Memory B cell (primary cell): ENCODE measurements around the gene CORO1C.
"Not testable (repeated sequence)": the region's sequence is repeated elsewhere in the genome, so short reads cannot be mapped to it uniquely, and the experiment has no call there.

ENCODE experiments used
- ATAC-seq: fragments of 150-1000 bp; cut with Tn5 transposase; 2 replicates; pipeline ENCODE4 v1.10.0; 2021; ENCODE audit warnings: low read depth, mild to moderate bottlenecking, moderate library complexity
- DNase-seq, 2 donors: peaks; one replicate each; pipeline ENCODE4 v3.0.0; 2022; ENCODE audit warnings: low spot score in 2 of 2
- H3K27ac Mint-ChIP-seq: one replicate; pipeline ENCODE4 v1.8.0; 2022; ENCODE audit warnings: mild to moderate bottlenecking, moderate library complexity, mixed read lengths
- H3K27me3 Mint-ChIP-seq: one replicate; pipeline ENCODE4 v1.8.0; 2022; ENCODE audit warnings: mixed read lengths
- H3K36me3 Mint-ChIP-seq: one replicate; pipeline ENCODE4 v1.8.0; 2022; ENCODE audit warnings: mild to moderate bottlenecking, mixed read lengths
- H3K4me1 Mint-ChIP-seq: one replicate; pipeline ENCODE4 v1.8.0; 2022; ENCODE audit warnings: mixed read lengths
- H3K4me3 Mint-ChIP-seq: one replicate; pipeline ENCODE4 v1.8.0; 2022; ENCODE audit warnings: mild to moderate bottlenecking, moderate library complexity, mixed read lengths
- H3K9me3 Mint-ChIP-seq: one replicate; pipeline ENCODE4 v1.8.0; 2022; ENCODE audit warnings: mixed read lengths

CORO1C gene

DNA sequence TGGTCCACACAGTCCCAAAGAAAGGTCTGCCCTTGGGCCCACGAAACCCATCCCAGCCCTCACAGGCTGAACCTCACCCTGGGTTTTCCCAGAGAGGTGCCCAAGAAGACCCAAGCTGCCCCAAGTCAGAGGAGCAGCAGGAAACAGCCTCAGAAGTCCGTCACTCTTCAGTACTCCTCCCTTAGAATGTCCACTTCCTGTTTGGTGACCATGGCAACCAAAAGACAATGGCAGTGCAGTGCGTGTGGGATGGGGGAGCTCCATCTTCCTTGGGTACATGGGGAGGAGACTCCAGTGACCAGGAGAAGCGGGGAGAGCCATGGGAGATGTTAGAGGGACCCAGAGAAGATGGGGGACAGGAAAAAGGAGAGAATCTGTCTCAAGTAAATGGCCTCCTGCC lies 108.9 kb downstream of the CORO1C start:
- Mint-ChIP-seq H3K36me3 (peaks cover 3% of the 10 kb centered on the region), H3K4me3 (no peak overlapping the region), H3K27ac (peak overlapping the region; percentile 91), H3K4me1 (peaks cover 36% of the 10 kb centered on the region), H3K9me3 (no peaks in the 10 kb centered on the region), H3K27me3 (no peaks in the 10 kb centered on the region)
- DNase-seq (no peak), ATAC-seq (peak; percentile 34)

DNA sequence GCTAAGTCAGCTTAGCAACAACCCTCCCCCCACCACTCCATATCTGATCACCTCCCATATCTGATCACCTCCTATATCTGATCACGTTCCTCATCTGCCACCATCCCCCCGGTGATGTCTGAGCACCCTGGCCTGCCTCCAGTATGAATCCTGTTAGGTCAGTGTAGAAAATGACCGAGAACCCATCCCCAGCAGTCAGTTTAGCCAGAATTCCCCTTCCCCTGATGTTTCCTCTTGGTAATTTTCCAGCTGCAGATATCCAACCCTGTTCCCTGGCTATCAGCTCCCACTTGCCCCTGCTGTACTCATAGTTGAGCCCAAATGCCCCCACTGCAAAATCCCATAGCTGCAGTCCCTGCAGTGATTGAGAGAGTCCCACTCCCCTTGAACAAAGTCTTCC lies 110.2 kb downstream of the CORO1C start:
- ATAC-seq (no peak), DNase-seq (no peak)
- no peak overlapping the region for H3K4me3 Mint-ChIP-seq
- H3K4me1 Mint-ChIP-seq: peaks cover 46% of the 10 kb centered on the region
- H3K27ac Mint-ChIP-seq: peak overlapping the region; percentile 91
- H3K27me3 Mint-ChIP-seq: no peaks in the 10 kb centered on the region
- H3K36me3 Mint-ChIP-seq: peaks cover 7% of the 10 kb centered on the region
- H3K9me3 Mint-ChIP-seq: peaks cover 4% of the 10 kb centered on the region

DNA sequence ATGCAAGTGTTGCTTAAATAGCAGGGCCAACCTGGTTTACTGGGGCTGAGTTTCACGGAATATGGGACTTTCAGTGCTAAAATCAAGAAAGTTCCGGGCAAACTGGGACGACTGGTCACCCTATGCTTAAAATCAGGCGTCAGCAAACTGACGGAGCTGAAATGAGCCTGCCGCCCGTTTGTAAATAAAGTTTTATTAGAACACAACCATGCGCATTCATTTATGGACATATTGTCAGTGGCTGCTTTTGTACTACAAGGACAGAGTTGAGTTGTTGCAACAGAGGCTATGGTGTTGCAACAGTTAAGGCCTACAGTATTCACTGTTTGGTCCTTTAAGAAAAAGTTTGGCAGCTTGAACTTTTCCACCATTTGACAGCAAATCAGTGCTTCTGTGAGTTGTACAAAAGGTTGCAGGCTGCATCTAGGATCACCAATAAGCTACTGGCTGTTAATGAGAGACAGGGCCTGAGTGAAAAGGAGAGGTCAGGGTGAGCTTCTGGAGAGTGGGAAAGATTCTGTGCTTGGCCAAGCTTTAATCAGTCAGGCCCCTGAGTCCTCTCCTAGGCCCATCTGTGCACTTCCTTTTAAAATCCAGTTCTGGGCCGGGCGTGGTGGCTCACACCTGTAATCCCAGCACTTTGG lies 111.0 kb downstream of the CORO1C start:
- peaks cover 4% of the 10 kb centered on the region for H3K9me3 Mint-ChIP-seq
- no peaks in the 10 kb centered on the region for H3K27me3 Mint-ChIP-seq
- no peak for ATAC-seq
- H3K27ac Mint-ChIP-seq: peak overlapping the region; percentile 32
- no peak overlapping the region for H3K4me3 Mint-ChIP-seq
- H3K36me3 Mint-ChIP-seq: peaks cover 8% of the 10 kb centered on the region
- H3K4me1 Mint-ChIP-seq: peaks cover 43% of the 10 kb centered on the region
- no peak for DNase-seq

DNA sequence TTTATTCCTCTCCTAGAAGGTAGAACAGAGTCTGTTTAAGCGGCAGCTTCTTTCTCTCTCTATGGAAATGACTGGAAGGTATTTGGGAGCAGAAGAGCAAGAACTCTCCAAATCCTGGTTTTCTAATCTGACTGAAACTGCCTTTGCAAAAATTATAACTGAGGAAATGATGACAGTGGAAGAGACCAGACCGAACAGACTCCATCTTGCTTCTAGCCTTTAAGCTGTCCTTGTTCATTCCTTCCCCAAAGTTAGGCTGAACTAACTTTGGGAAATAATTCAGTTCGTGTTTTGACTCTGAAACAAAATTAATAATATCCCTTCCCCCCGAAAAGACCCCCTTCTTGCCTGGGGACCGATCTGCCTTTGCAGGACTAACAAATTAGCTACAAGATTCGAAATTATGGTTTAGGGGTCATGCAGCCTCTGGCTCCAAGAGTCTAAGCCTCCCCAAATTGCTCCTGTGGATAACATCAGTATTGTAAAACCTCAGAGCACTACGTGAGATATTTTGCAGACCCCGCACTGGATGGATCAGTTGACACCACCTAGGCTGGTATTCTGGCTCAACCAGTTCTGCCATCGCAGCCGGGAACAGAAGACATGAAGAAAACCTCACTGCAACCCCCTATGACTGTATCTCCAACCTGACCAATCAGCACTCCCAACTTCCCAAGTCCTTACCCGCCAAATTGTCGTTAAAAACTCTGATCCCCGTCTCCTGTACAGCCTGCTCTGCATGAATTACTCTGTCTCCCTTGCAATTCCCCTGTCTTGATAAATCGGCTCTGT lies 111.8 kb downstream of the CORO1C start:
- ATAC-seq (no peak), DNase-seq (no peak)
- Mint-ChIP-seq H3K36me3 (peaks cover 8% of the 10 kb centered on the region), H3K4me1 (peaks cover 39% of the 10 kb centered on the region), H3K4me3 (no peak overlapping the region), H3K27ac (peak overlapping the region; percentile 96), H3K9me3 (peaks cover 4% of the 10 kb centered on the region), H3K27me3 (no peaks in the 10 kb centered on the region)

DNA sequence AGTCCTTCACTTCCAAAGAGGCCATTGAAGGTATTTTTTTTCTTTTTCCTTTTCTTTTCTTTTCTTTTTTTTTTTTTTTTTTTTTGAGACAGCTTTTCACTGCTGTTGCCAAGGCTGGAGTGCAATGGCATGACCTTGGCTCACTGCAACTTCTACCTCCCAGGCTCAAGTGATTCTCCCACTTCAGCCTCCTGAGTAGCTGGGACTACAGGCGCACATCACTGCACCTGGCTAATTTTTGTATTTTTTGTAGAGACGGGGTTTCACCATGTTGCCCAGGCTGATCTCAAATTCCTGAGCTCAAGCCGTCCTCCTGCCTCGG lies 112.4 kb downstream of the CORO1C start:
- not testable (repeated sequence) for ATAC-seq, H3K36me3 Mint-ChIP-seq, DNase-seq, H3K9me3 Mint-ChIP-seq, H3K27me3 Mint-ChIP-seq, H3K4me3 Mint-ChIP-seq
- peak overlapping the region; percentile 96 for H3K27ac Mint-ChIP-seq
- H3K4me1 Mint-ChIP-seq: peaks cover 41% of the 10 kb centered on the region

DNA sequence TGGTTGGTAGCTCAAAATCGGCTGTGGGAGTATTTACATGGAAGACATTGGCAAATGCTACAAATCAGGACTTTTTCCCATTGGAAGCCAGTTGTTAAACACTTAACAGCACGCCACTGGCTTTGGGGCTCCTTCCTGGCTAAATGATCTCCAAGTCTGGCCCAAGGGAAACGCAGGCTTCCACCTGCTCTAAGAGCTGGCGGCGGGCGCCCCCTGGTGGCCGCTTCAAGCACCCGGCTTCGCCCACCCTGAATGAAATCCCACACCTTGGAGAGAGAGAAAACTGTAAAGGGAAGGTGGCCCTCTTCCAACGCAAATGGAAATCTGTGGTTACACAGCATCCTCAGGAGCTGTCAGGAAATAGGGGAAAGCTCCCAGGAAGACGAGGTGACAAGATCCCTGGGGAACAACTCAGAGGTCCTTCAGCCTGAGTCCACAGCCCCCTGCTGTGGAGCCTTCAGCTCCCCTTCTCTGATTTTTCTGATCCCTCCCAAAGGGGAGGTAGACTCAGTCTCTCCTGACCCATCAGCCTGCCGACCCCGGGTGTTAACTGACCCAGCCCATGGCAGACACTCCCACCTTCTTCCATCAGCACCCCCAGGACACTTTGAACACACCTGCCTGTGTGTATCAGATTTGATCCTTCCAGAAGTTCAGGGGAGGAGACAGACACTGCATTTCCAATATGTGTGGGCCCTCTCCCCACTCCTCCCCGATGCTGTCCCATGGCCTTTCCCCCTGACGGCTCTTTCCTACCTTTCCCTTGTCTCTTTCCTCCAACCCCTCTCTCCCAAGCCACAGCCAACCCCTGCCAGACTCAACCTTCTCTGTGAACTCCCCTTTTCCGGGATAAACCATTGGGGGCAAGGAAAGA lies 113.0 kb downstream of the CORO1C start:
- Mint-ChIP-seq H3K9me3 (peaks cover 4% of the 10 kb centered on the region), H3K27ac (peak overlapping the region; percentile 96), H3K4me1 (peaks cover 44% of the 10 kb centered on the region), H3K4me3 (no peak overlapping the region), H3K27me3 (no peaks in the 10 kb centered on the region), H3K36me3 (peaks cover 8% of the 10 kb centered on the region)
- DNase-seq (peak; percentile 75 to 86), ATAC-seq (peak; percentile 46)

DNA sequence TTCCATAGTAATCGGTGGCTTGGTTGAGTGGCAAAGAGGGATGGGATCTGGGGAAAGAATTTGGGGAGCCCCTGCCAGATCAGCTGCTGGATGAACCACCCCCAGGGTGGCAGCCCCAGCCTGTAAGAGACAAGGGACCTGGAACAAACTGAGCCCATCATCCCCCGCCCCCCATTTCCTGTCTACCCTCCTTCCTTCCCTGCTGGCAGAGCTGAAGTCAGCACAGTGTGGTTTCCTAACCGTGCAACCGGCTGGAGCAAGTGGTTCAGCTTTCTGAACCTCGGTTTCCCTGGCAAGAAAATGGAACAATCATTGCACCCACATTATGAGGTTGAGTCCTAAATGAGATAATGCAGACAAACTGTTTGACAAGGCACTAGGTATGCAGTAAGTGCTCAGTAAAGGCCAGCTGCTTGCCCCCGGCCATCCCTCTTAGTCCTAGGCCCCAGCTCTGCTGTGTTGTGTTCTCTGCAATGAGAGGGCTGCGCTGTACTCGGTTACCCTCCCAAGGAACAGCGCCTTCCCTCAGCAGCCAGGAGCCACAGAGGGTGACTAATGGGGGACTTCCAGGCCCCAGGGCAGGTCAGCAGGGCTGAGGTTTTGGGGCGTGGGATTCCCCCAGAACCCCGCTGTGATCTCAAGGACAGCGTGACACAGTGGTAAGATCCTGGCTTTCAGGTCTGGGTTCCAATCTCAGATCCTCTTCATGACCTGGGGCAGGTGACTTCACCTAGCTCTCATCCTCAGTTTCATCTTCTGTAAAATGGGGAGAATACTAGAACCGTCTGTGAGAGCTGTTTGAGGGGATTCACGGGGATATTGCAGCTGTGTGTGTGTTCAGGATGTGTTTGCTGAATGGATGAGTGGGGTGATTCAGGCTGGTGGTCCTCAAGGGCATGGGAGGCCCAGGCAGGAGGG lies 114.1 kb downstream of the CORO1C start:
- H3K27me3 Mint-ChIP-seq: no peaks in the 10 kb centered on the region
- peaks cover 5% of the 10 kb centered on the region for H3K36me3 Mint-ChIP-seq
- peak overlapping the region; percentile 42 for H3K4me3 Mint-ChIP-seq
- peaks cover 4% of the 10 kb centered on the region for H3K9me3 Mint-ChIP-seq
- DNase-seq (peak; percentile 62 to 75), ATAC-seq (peak; percentile 89)
- H3K27ac Mint-ChIP-seq: peak overlapping the region; percentile 96
- H3K4me1 Mint-ChIP-seq: peaks cover 47% of the 10 kb centered on the region

DNA sequence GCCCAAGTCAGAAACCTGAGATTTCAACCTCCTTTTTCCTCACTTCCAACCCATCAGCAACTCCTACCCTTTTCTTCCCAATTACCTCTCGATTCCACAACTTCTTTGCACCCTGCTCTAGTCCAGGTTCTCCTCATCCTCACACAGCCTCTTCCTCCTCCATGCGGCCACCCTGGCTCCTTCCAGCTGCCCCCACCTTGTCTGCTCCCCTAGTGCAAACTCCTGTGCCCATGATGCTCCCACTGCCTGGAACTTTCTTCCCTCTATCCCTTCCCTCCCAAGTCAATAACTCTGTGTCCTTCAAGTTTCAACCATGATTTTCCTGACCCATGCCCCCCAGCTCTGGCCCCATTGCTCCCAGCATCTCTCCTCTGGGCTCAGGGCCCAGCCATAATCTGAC lies 115.0 kb downstream of the CORO1C start:
- Mint-ChIP-seq H3K27me3 (no peaks in the 10 kb centered on the region), H3K4me1 (peaks cover 50% of the 10 kb centered on the region), H3K27ac (peak overlapping the region; percentile 96), H3K36me3 (peaks cover 5% of the 10 kb centered on the region), H3K9me3 (peaks cover 4% of the 10 kb centered on the region), H3K4me3 (peak overlapping the region; percentile 43)
- no peak for DNase-seq
- ATAC-seq: no peak

DNA sequence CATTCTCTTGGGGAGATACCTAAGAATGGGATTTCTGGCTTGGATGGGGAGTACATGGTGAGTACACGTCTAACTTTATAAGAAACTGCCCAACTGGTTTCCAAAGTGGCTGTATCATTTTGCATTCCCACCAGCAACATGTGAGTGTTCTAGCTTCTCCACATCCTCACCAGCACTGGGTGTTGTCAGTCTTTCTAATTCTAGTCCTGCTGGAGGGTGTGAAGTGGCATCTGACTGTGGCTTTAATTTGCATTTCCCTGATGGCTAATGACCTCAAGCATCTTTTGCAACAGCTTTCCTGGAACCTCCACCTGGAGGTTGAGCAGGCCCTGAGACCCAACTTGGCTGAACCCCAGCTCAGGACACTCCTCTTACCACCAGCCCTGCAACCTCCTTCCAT lies 115.4 kb downstream of the CORO1C start:
- DNase-seq (no peak), ATAC-seq (no peak)
- H3K36me3 Mint-ChIP-seq: peaks cover 5% of the 10 kb centered on the region
- H3K9me3 Mint-ChIP-seq: peaks cover 4% of the 10 kb centered on the region
- peak overlapping the region; percentile 43 for H3K4me3 Mint-ChIP-seq
- H3K27ac Mint-ChIP-seq: peak overlapping the region; percentile 96
- no peaks in the 10 kb centered on the region for H3K27me3 Mint-ChIP-seq
- peaks cover 46% of the 10 kb centered on the region for H3K4me1 Mint-ChIP-seq

DNA sequence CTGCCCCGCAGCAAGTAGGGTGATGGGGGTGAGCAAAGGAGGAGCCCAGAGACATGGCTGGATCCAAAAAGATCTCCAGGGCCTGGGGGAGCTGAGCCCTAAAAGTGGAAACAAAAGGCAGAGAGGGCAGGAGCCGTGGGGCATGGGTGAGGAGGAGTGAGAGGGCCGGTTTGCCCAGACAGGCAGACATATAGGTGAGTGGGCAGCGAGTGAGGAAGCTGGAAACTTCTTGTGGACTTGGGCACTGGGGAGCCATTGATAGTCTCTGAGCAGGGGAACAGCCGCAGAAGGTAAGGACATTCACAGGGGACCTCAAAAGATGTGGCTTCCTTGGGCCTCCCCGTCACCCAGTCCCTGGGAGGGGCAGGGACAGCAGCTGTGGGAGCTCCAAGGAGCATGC lies 116.7 kb downstream of the CORO1C start:
- Mint-ChIP-seq H3K4me1 (peaks cover 44% of the 10 kb centered on the region), H3K27me3 (peaks cover 2% of the 10 kb centered on the region), H3K27ac (peak overlapping the region; percentile 96), H3K9me3 (peaks cover 4% of the 10 kb centered on the region), H3K36me3 (peaks cover 5% of the 10 kb centered on the region), H3K4me3 (no peak overlapping the region)
- DNase-seq (no peak), ATAC-seq (no peak)

DNA sequence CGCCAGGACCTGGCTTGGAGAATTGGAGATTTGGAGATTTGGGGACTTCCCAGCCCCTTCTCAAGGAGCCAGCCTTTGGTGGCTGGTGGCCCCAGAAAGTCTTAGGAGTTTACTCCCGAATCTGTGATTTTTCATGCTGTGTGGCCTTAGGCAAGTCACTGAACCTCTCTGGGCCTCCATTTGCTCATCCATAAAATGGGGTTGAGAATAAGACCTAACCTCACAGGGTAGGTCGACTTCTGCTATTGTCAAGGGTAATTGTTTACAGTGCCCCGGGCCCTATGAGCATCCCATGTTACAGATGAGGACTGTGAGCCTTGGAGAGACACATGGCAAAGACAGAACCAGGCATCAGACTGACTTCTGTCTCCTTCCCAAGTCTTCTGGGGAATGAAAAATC lies 117.3 kb downstream of the CORO1C start:
- DNase-seq: no peak
- Mint-ChIP-seq H3K36me3 (peaks cover 5% of the 10 kb centered on the region), H3K4me1 (peaks cover 44% of the 10 kb centered on the region), H3K27ac (peak overlapping the region; percentile 96), H3K27me3 (peaks cover 2% of the 10 kb centered on the region), H3K9me3 (peaks cover 4% of the 10 kb centered on the region), H3K4me3 (no peak overlapping the region)
- no peak for ATAC-seq

DNA sequence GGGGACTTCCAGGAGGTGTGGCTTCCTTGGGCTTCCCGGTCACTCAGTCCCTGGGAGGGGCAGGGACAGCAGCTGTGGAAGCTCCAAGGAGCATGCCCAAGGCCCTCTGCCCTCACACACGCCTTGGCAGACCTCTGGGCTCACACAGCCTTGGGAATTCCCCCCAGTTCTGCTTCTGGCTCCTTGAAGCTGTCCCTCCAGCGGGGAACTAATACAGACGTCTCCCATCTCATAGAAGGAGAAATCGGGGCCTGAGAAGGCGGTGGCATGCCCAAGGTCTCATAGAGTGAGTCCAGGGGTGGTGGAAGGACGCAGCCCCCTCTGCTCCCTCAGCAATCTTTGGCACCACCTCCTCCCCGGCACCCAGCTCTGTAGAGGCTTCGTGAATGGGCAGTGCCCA lies 117.8 kb downstream of the CORO1C start:
- peaks cover 41% of the 10 kb centered on the region for H3K4me1 Mint-ChIP-seq
- peak overlapping the region; percentile 96 for H3K27ac Mint-ChIP-seq
- no peak for DNase-seq

DNA sequence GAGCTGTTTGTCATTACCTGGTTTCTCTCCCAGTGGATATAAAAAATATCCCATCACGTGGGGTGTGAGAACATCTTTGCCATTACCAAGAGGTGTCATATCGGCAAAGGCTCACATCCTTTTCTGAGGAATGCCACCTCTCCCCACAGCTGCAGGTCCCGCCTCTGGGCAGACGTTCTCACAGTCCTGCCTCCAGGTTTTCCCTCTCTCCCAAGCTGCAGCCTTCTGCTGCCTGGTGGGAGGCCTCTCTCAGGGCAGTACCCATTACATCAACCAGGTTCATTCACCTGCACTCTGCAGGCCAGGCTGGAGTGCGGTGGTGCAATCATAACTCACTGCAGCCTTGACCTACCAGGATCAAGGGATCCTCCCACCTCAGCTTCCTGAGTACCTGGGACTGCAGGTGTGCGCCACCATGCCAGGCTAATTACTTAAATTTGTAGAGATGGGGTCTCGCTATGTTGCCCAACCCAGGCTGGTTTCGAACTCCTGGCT lies 118.5 kb downstream of the CORO1C start:
- no peak for DNase-seq
- peaks cover 5% of the 10 kb centered on the region for H3K36me3 Mint-ChIP-seq
- peak overlapping the region; percentile 60 for H3K27ac Mint-ChIP-seq
- peaks cover 2% of the 10 kb centered on the region for H3K27me3 Mint-ChIP-seq
- peaks cover 4% of the 10 kb centered on the region for H3K9me3 Mint-ChIP-seq
- no peak for ATAC-seq
- peaks cover 37% of the 10 kb centered on the region for H3K4me1 Mint-ChIP-seq
- no peak overlapping the region for H3K4me3 Mint-ChIP-seq

More for the DNA sequence above, 117.8 kb downstream of the CORO1C start:
- no peak for ATAC-seq
- Mint-ChIP-seq H3K4me3 (no peak overlapping the region), H3K9me3 (peaks cover 4% of the 10 kb centered on the region), H3K27me3 (peaks cover 2% of the 10 kb centered on the region), H3K36me3 (peaks cover 5% of the 10 kb centered on the region)
